ENCODE results near the gene RPUSD4. TPM values are rescaled to one million over a fixed set of nuclear protein-coding genes. Genes with fewer than 3 reads are reported as not detected.

The RPUSD4 gene
- polyA plus RNA-seq, 1 donor from 2014 or later: 43.4 TPM

DNA sequence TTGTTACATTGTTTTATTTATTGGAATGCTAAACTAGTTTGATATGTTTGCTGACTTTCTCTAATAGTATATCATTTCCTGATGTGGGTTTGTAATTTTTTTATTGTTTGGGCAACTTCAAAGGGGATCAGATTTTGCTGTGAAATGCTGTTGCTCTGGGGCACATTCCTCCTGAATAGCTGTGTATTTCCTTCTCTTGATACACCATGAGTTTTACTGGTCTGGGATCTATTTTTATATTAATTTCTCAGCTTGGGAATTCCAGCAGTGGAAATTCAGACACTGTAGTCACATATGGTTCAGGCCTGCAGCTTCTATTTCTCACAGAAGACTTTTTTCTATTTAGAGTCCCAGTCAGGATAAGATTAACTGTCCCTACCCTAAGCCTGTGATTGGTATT lies 58.9 kb downstream of the RPUSD4 start:
- H3F3A ChIP-seq (ENCODE audit: insufficient read depth, low read length, poor library complexity, severe bottlenecking): no peaks in the 10 kb centered on the region
- no peaks in the 10 kb centered on the region for H3K27me3 ChIP-seq (ENCODE audit: insufficient read depth, low read depth, low read length)
- H3K4me2 ChIP-seq (ENCODE audit: low read length): no peak overlapping the region
- H2AFZ ChIP-seq (ENCODE audit: low read depth, low read length): no peak overlapping the region
- no peaks in the 10 kb centered on the region for H4K20me1 ChIP-seq (ENCODE audit: insufficient read depth)
- H3K27ac ChIP-seq (ENCODE audit: low read length): no peak overlapping the region
- no peaks in the 10 kb centered on the region for H3K9me2 ChIP-seq (ENCODE audit: insufficient read depth, low read length)
- no peak overlapping the region for H3K4me3 ChIP-seq (ENCODE audit: low read length)
- H3K36me3 ChIP-seq (ENCODE audit: insufficient read depth, low read length): no peaks in the 10 kb centered on the region
- H3K9ac ChIP-seq (ENCODE audit: low read length): no peak overlapping the region
- H3K79me2 ChIP-seq (replicated peaks; ENCODE audit: insufficient read depth, low read length): no peaks in the 10 kb centered on the region
- TF ChIP-seq POLR2AphosphoS5 (IDR thresholded peaks at IDR 0.05) (no peak), TAF1 (IDR thresholded peaks at IDR 0.05; ENCODE audit: low read depth) (no peak), EP300 (conservative IDR thresholded peaks at IDR 0.05; ENCODE audit: poor library complexity, severe bottlenecking) (no peak), MXI1 (conservative IDR thresholded peaks at IDR 0.05; ENCODE audit: poor library complexity, severe bottlenecking) (no peak), SMC3 (conservative IDR thresholded peaks at IDR 0.05; ENCODE audit: poor library complexity) (no peak), EZH2 (IDR thresholded peaks at IDR 0.05; ENCODE audit: borderline replicate concordance, insufficient read depth, low read length, poor library complexity, severe bottlenecking) (no peak), RAD21 (conservative IDR thresholded peaks at IDR 0.05) (no peak)
- TF ChIP-seq, protein P1, sequence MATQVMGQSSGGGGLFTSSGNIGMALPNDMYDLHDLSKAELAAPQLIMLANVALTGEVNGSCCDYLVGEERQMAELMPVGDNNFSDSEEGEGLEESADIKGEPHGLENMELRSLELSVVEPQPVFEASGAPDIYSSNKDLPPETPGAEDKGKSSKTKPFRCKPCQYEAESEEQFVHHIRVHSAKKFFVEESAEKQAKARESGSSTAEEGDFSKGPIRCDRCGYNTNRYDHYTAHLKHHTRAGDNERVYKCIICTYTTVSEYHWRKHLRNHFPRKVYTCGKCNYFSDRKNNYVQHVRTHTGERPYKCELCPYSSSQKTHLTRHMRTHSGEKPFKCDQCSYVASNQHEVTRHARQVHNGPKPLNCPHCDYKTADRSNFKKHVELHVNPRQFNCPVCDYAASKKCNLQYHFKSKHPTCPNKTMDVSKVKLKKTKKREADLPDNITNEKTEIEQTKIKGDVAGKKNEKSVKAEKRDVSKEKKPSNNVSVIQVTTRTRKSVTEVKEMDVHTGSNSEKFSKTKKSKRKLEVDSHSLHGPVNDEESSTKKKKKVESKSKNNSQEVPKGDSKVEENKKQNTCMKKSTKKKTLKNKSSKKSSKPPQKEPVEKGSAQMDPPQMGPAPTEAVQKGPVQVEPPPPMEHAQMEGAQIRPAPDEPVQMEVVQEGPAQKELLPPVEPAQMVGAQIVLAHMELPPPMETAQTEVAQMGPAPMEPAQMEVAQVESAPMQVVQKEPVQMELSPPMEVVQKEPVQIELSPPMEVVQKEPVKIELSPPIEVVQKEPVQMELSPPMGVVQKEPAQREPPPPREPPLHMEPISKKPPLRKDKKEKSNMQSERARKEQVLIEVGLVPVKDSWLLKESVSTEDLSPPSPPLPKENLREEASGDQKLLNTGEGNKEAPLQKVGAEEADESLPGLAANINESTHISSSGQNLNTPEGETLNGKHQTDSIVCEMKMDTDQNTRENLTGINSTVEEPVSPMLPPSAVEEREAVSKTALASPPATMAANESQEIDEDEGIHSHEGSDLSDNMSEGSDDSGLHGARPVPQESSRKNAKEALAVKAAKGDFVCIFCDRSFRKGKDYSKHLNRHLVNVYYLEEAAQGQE (IDR thresholded peaks at IDR 0.05; ENCODE audit: borderline replicate concordance): no peak
- TF ChIP-seq, protein P2, sequence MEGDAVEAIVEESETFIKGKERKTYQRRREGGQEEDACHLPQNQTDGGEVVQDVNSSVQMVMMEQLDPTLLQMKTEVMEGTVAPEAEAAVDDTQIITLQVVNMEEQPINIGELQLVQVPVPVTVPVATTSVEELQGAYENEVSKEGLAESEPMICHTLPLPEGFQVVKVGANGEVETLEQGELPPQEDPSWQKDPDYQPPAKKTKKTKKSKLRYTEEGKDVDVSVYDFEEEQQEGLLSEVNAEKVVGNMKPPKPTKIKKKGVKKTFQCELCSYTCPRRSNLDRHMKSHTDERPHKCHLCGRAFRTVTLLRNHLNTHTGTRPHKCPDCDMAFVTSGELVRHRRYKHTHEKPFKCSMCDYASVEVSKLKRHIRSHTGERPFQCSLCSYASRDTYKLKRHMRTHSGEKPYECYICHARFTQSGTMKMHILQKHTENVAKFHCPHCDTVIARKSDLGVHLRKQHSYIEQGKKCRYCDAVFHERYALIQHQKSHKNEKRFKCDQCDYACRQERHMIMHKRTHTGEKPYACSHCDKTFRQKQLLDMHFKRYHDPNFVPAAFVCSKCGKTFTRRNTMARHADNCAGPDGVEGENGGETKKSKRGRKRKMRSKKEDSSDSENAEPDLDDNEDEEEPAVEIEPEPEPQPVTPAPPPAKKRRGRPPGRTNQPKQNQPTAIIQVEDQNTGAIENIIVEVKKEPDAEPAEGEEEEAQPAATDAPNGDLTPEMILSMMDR (IDR thresholded peaks at IDR 0.05; ENCODE audit: poor library complexity, severe bottlenecking): no peak
- H3K9me3 ChIP-seq (ENCODE audit: low read length): peaks cover 10% of the 10 kb centered on the region

DNA sequence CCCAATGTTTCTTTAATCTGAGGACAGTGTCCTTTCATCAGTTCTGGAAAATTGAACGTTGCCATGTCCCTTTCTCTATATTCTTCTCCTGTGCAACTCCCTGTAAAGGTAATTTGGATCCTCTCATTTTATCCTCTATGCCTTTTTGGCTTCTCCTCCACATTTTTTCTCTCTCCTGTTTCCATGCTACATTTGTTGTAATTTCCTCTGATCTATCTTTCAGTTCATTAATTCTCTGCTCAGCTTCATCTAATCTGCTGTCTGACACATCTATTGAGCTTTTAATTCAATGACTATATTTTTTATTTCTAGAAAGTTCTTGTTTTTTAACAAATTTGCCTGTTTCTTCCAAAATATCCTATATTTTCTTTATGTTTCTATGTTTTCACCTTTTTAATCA lies 59.3 kb downstream of the RPUSD4 start:
- Histone ChIP-seq H3K27me3 (ENCODE audit: insufficient read depth, low read depth, low read length) (no peaks in the 10 kb centered on the region), H3F3A (ENCODE audit: insufficient read depth, low read length, poor library complexity, severe bottlenecking) (no peaks in the 10 kb centered on the region), H4K20me1 (ENCODE audit: insufficient read depth) (no peaks in the 10 kb centered on the region), H3K9me2 (ENCODE audit: insufficient read depth, low read length) (no peaks in the 10 kb centered on the region), H3K9me3 (ENCODE audit: low read length) (peaks cover 10% of the 10 kb centered on the region), H3K79me2 (replicated peaks; ENCODE audit: insufficient read depth, low read length) (no peaks in the 10 kb centered on the region), H3K4me2 (ENCODE audit: low read length) (no peak overlapping the region), H3K36me3 (ENCODE audit: insufficient read depth, low read length) (no peaks in the 10 kb centered on the region), H3K4me3 (ENCODE audit: low read length) (no peak overlapping the region), H2AFZ (ENCODE audit: low read depth, low read length) (no peak overlapping the region), H3K9ac (ENCODE audit: low read length) (no peak overlapping the region), H3K27ac (ENCODE audit: low read length) (no peak overlapping the region)
- TF ChIP-seq RAD21 (conservative IDR thresholded peaks at IDR 0.05) (no peak), EP300 (conservative IDR thresholded peaks at IDR 0.05; ENCODE audit: poor library complexity, severe bottlenecking) (no peak), MXI1 (conservative IDR thresholded peaks at IDR 0.05; ENCODE audit: poor library complexity, severe bottlenecking) (no peak), TAF1 (IDR thresholded peaks at IDR 0.05; ENCODE audit: low read depth) (no peak)

Small RNAs within 50 kb of the gene (small RNA-seq; reads per million reads assigned to genes)
- gene AP001893.2: 0 reads per million in 3 experiments
- 0 reads per million in 3 experiments for gene RN7SL351P
- 0 reads per million in 3 experiments for gene RNU4-86P

Other genes starting within 250 kb of the RPUSD4 start
- 44.1 and 45.7 TPM in 2 replicates for gene CDON, start 148.8 kb downstream of the RPUSD4 start, polyA plus RNA-seq
- gene FAM118B, start 132 bp upstream of the RPUSD4 start, polyA plus RNA-seq: 54.1 and 55.9 TPM in 2 replicates
- gene SRPRA, start 57.2 kb upstream of the RPUSD4 start, polyA plus RNA-seq: 24.9 TPM in 2 replicates
- gene FOXRED1, start 57.5 kb upstream of the RPUSD4 start, polyA plus RNA-seq: 68.3 and 77.3 TPM in 2 replicates
- 2.0 and 3.6 TPM in 2 replicates for gene TIRAP, start 71.4 kb upstream of the RPUSD4 start, polyA plus RNA-seq
- gene DCPS, start 92.4 kb upstream of the RPUSD4 start, polyA plus RNA-seq: 3.7 and 6.4 TPM in 2 replicates
- 46.1 TPM in 2 replicates for gene ST3GAL4, start 144.0 kb upstream of the RPUSD4 start, polyA plus RNA-seq